H9 (cell line): ENCODE measurements around the gene MOV10L1. TPM values are rescaled to one million over a fixed set of nuclear protein-coding genes. Genes with fewer than 3 reads are reported as not detected.

Experiments
- DNase-seq: peaks from one replicate; pipeline ENCODE4 v3.0.0-alpha.2; 2017
- H2AFZ ChIP-seq: one replicate; pipeline ENCODE4 v1.6.1; 2013; ENCODE audit warnings: mild to moderate bottlenecking, low read length, control low read depth, moderate library complexity
- H2AK5ac ChIP-seq: 2 replicates; pipeline ENCODE4 v1.6.1; 2013; ENCODE audit warnings: low read length, control low read depth, mixed read lengths; ENCODE audit not compliant: insufficient read length
- H2BK120ac ChIP-seq: one replicate; pipeline ENCODE4 v1.6.1; 2013; ENCODE audit warnings: low read depth, mild to moderate bottlenecking, low read length, control low read depth, inconsistent platforms; ENCODE audit not compliant: poor library complexity, severe bottlenecking
- H2BK12ac ChIP-seq: 2 replicates; pipeline ENCODE4 v1.6.1; 2013; ENCODE audit warnings: low read length, control low read depth, mixed read lengths, low read depth; ENCODE audit not compliant: insufficient read length
- H2BK15ac ChIP-seq: 2 replicates; pipeline ENCODE4 v1.6.1; 2013; ENCODE audit warnings: low read depth, low read length, control low read depth
- H2BK20ac ChIP-seq: one replicate; pipeline ENCODE4 v1.6.1; 2013; ENCODE audit warnings: low read depth, mild to moderate bottlenecking, low read length, control low read depth, inconsistent platforms; ENCODE audit not compliant: poor library complexity, severe bottlenecking
- H2BK5ac ChIP-seq: 2 replicates; pipeline ENCODE4 v1.6.1; 2013; ENCODE audit warnings: low read length, control low read depth, mixed read lengths; ENCODE audit not compliant: insufficient read length
- H3K14ac ChIP-seq: 2 replicates; pipeline ENCODE4 v1.6.1; 2013; ENCODE audit warnings: low read length, control low read depth; ENCODE audit not compliant: insufficient read depth
- H3K18ac ChIP-seq: 2 replicates; pipeline ENCODE4 v1.6.1; 2013; ENCODE audit warnings: low read depth, mild to moderate bottlenecking, mixed read lengths, low read length, control low read depth; ENCODE audit not compliant: insufficient read length
- H3K23ac ChIP-seq: 2 replicates; pipeline ENCODE4 v1.6.1; 2013; ENCODE audit warnings: low read length, control low read depth, mixed read lengths, low read depth; ENCODE audit not compliant: insufficient read length
- H3K23me2 ChIP-seq: 2 replicates; pipeline ENCODE4 v1.6.1; 2013; ENCODE audit warnings: low read depth, mild to moderate bottlenecking, mixed read lengths, low read length, control low read depth; ENCODE audit not compliant: insufficient read length, poor library complexity, severe bottlenecking
- H3K27ac ChIP-seq: 2 replicates; pipeline ENCODE4 v1.5.1; 2013; ENCODE audit warnings: low read length, control low read depth, mixed read lengths, low read depth; ENCODE audit not compliant: insufficient read length
- H3K27me3 ChIP-seq: 2 replicates; pipeline ENCODE4 v1.6.1; 2013; ENCODE audit warnings: low read length, control low read depth, inconsistent platforms; ENCODE audit not compliant: insufficient read depth
- H3K4ac ChIP-seq: 2 replicates; pipeline ENCODE4 v1.6.1; 2013; ENCODE audit warnings: low read depth, mild to moderate bottlenecking, control low read depth, inconsistent platforms, low read length, moderate library complexity
- H3K4me1 ChIP-seq: 2 replicates; pipeline ENCODE4 v1.6.1; 2013; ENCODE audit warnings: low read length, control low read depth, inconsistent platforms; ENCODE audit not compliant: insufficient read depth
- H3K4me2 ChIP-seq: 2 replicates; pipeline ENCODE4 v1.6.1; 2013; ENCODE audit warnings: low read length, control low read depth, mixed read lengths; ENCODE audit not compliant: insufficient read length, insufficient read depth
- H3K56ac ChIP-seq: 2 replicates; pipeline ENCODE4 v1.6.1; 2013; ENCODE audit warnings: low read depth, mild to moderate bottlenecking, mixed read lengths, low read length, control low read depth; ENCODE audit not compliant: insufficient read length
- H3K79me1 ChIP-seq: 2 replicates; pipeline ENCODE4 v1.6.1; 2013; ENCODE audit warnings: low read depth, mild to moderate bottlenecking, moderate library complexity, low read length, control low read depth, inconsistent platforms; ENCODE audit not compliant: insufficient read depth, poor library complexity, severe bottlenecking
- H3K79me2 ChIP-seq: 2 replicates; pipeline ENCODE4 v1.6.1; 2013; ENCODE audit warnings: low read length, control low read depth, inconsistent platforms; ENCODE audit not compliant: insufficient read depth
- H3K9ac ChIP-seq: 2 replicates; pipeline ENCODE4 v1.6.1; 2013; ENCODE audit warnings: low read length, control low read depth, mixed read lengths; ENCODE audit not compliant: insufficient read length; ENCODE audit errors: extremely low read depth
- H3K9me3 ChIP-seq: one replicate; pipeline ENCODE4 v1.6.1; 2013; ENCODE audit warnings: low read depth, low read length, inconsistent platforms; ENCODE audit not compliant: control insufficient read depth
- H3T11ph ChIP-seq: one replicate; pipeline ENCODE4 v1.6.1; 2013; ENCODE audit warnings: mild to moderate bottlenecking, low read length, control low read depth, inconsistent platforms
- H4K20me1 ChIP-seq: one replicate; pipeline ENCODE4 v1.6.1; 2013; ENCODE audit not compliant: control insufficient read depth, insufficient read length, insufficient read depth
- H4K5ac ChIP-seq: 2 replicates; pipeline ENCODE4 v1.6.1; 2013; ENCODE audit warnings: low read depth, mild to moderate bottlenecking, mixed read lengths, low read length, control low read depth; ENCODE audit not compliant: insufficient read length
- H4K8ac ChIP-seq: replicated peaks from 2 replicates; pipeline ENCODE4 v1.6.1; 2013; ENCODE audit warnings: low read length, control low read depth, mixed read lengths, low read depth; ENCODE audit not compliant: insufficient read length
- H4K91ac ChIP-seq: 2 replicates; pipeline ENCODE4 v1.6.1; 2013; ENCODE audit warnings: low read depth, mild to moderate bottlenecking, moderate library complexity, mixed read lengths, low read length, control low read depth; ENCODE audit not compliant: insufficient read length
- H3K27ac Mint-ChIP-seq, 3 experiments: 2 replicates in 2 of 3; 3 replicates in 1 of 3; pipeline ENCODE4 v1.8.0; 2020 to 2021; ENCODE audit warnings: mixed read lengths in 3 of 3, mild to moderate bottlenecking in 1 of 3, moderate library complexity in 1 of 3
- H3K27me3 Mint-ChIP-seq: 2 replicates; pipeline ENCODE4 v1.8.0; 2021; ENCODE audit warnings: low read depth, mild to moderate bottlenecking, moderate library complexity, mixed read lengths
- H3K36me3 Mint-ChIP-seq, 3 experiments: 2 replicates in 2 of 3; 3 replicates in 1 of 3; pipeline ENCODE4 v1.8.0; 2020 to 2021; ENCODE audit warnings: low read depth in 3 of 3, mixed read lengths in 3 of 3; ENCODE audit not compliant: insufficient read depth in 1 of 3
- H3K4me1 Mint-ChIP-seq, 2 experiments: 2 replicates each; pipeline ENCODE4 v1.8.0; 2020; ENCODE audit warnings: mixed read lengths in 2 of 2
- H3K4me3 Mint-ChIP-seq, 2 experiments: 2 replicates in 1 of 2; 3 replicates in 1 of 2; pipeline ENCODE4 v1.8.0; 2020 to 2021; ENCODE audit warnings: mild to moderate bottlenecking in 2 of 2, mixed read lengths in 2 of 2, moderate library complexity in 1 of 2
- H3K9me3 Mint-ChIP-seq, 2 experiments: 2 replicates in 1 of 2; 3 replicates in 1 of 2; pipeline ENCODE4 v1.8.0; 2020; ENCODE audit warnings: mild to moderate bottlenecking in 2 of 2, mixed read lengths in 2 of 2, moderate library complexity in 1 of 2
- CTCF ChIP-seq: fragments of 200-600 bp; sonication (generic); conservative IDR thresholded peaks from 3 replicates; pipeline ENCODE4 v1.8.0; 2021; ENCODE audit warnings: antibody characterized with exemption, mild to moderate bottlenecking
- WGBS: extraction: QIAGEN DNeasy Blood & Tissue Kit; methylation state at CpG from one replicate; pipeline ENCODE4 v1.1.7; 2013; ENCODE audit warnings: missing lambda C conversion rate, low lambda C conversion rate, mixed read lengths; ENCODE audit not compliant: insufficient read length; ENCODE audit errors: extremely low coverage; 5-methylcytosine and 5-hydroxymethylcytosine counted together
- total RNA-seq: library from RNA; stranded (reverse); gene quantifications from 2 replicates; pipeline ENCODE4 v1.2.1, GENCODE V29; 2021

MOV10L1 gene
- total RNA-seq, 1 experiment from 2014 or later, result not detected

- Histone ChIP-seq H3K23me2 (no peaks in the 10 kb centered on the region), H3K56ac (no peak overlapping the region), H2BK5ac (no peak overlapping the region), H3K79me2 (no peaks in the 10 kb centered on the region), H4K8ac (no peak overlapping the region), H3T11ph (no peak overlapping the region), H3K9me3 (no peaks in the 10 kb centered on the region), H2BK120ac (no peak overlapping the region), H3K14ac (no peak overlapping the region), H3K23ac (no peak overlapping the region), H2BK20ac (no peak overlapping the region), H4K20me1 (no peaks in the 10 kb centered on the region), H3K9ac (no peak overlapping the region), H2BK15ac (no peak overlapping the region), H2AFZ (no peak overlapping the region), H3K4me1 (no peaks in the 10 kb centered on the region), H3K27me3 (no peaks in the 10 kb centered on the region), H3K4ac (no peak overlapping the region), H4K91ac (no peak overlapping the region), H3K79me1 (no peaks in the 10 kb centered on the region), H2AK5ac (no peak overlapping the region), H3K27ac (no peak overlapping the region), H4K5ac (no peak overlapping the region), H3K18ac (no peak overlapping the region), H3K4me2 (no peak overlapping the region), H2BK12ac (no peak overlapping the region)
- no CpG with 5 or more reads among the region's 17 CpGs for WGBS
- H3K4me1 Mint-ChIP-seq, result no peaks in the 10 kb centered on the region
- H3K9me3 Mint-ChIP-seq, result peaks cover 3 to 7% of the 10 kb centered on the region in 2 experiments; a peak in 3 of 5 replicates
- H3K27ac Mint-ChIP-seq, result no peak overlapping the region
- no peak for DNase-seq
- H3K27me3 Mint-ChIP-seq, result peaks cover 14% of the 10 kb centered on the region
- no peaks in the 10 kb centered on the region; a peak in 1 of 7 replicates for H3K36me3 Mint-ChIP-seq
- TF ChIP-seq CTCF, result no peak
- H3K4me3 Mint-ChIP-seq, result no peak overlapping the region
Measured at GRCh38 chr22:50048836-50049235, 41.0 kb upstream of the MOV10L1 start.
